DND-41 (cell line): ENCODE data around the gene SDHC.

Experiments used
- CTCF ChIP-seq: IDR thresholded peaks from 2 replicates; pipeline ENCODE4 v1.5.1; 2012; ENCODE audit warnings: borderline replicate concordance, low read length, moderate library complexity, mild to moderate bottlenecking; ENCODE audit not compliant: poor library complexity, severe bottlenecking; ENCODE audit errors: extremely low read depth
- EZH2 ChIP-seq: IDR thresholded peaks from 3 replicates; pipeline ENCODE4 v1.6.1; 2012; ENCODE audit warnings: borderline replicate concordance, low read depth, mild to moderate bottlenecking, moderate library complexity, low read length, inconsistent platforms; ENCODE audit not compliant: severe bottlenecking

- TF ChIP-seq CTCF (no peak), EZH2 (no peak)
These were observed 39.3 kb upstream of the SDHC start for GRCh38 chr1:161274874-161275273.
